Measurements from ENCODE around the gene NDUFB7.

NDUFB7 gene

GRCh38 chr19:14520543-14520942, 51.3 kb downstream of the NDUFB7 start:
- no peak for DNase-seq (ENCODE audit: low read depth, low spot score)

GRCh38 chr19:14519860-14520407, 51.9 kb downstream of the NDUFB7 start:
- no peak for DNase-seq (ENCODE audit: low read depth, low spot score)

- DNase-seq (ENCODE audit: low read depth, low spot score), result no peak
These were observed 52.5 kb downstream of the NDUFB7 start for GRCh38 chr19:14519245-14519859.

- DNase-seq (ENCODE audit: low read depth, low spot score), result no peak
These were observed 53.9 kb downstream of the NDUFB7 start, which contains the start of gene DNAJB1 for GRCh38 chr19:14517840-14518505. DNAJB1 (minus strand) TSS chr19:14518397; CDS start chr19:14518349, 48 bp downstream.

GRCh38 chr19:14517446-14517839, 54.4 kb downstream of the NDUFB7 start:
- no peak for DNase-seq (ENCODE audit: low read depth, low spot score)

- DNase-seq (ENCODE audit: low read depth, low spot score), result no peak
These were observed 55.0 kb downstream of the NDUFB7 start for GRCh38 chr19:14516746-14517438.
